ACC112 (cell line): ENCODE results near the gene ETFDH.

Experiments
- H2AFZ ChIP-seq: fragments of 200-600 bp; sonication (generic); one replicate; pipeline ENCODE4 v1.6.0; 2017; ENCODE audit warnings: antibody characterized with exemption, low read length; ENCODE audit not compliant: unreplicated experiment
- H3K27ac ChIP-seq: fragments of 200-600 bp; sonication (generic); 2 replicates; pipeline ENCODE4 v1.5.1; 2014; ENCODE audit warnings: low read depth, mild to moderate bottlenecking, antibody characterized with exemption, low read length, moderate library complexity
- H3K27me3 ChIP-seq: fragments of 200-600 bp; sonication (generic); 2 replicates; pipeline ENCODE4 v1.6.1; 2014; ENCODE audit warnings: mild to moderate bottlenecking, antibody characterized with exemption, low read length, moderate library complexity, mixed read lengths; ENCODE audit not compliant: insufficient read depth
- H3K36me3 ChIP-seq: fragments of 200-600 bp; sonication (generic); 2 replicates; pipeline ENCODE4 v1.6.1; 2016; ENCODE audit warnings: mild to moderate bottlenecking, antibody characterized with exemption, low read length, moderate library complexity, mixed read lengths; ENCODE audit not compliant: insufficient read depth
- H3K4me1 ChIP-seq: fragments of 200-600 bp; sonication (generic); one replicate; pipeline ENCODE4 v1.6.1; 2016; ENCODE audit warnings: low read length, mixed read lengths; ENCODE audit not compliant: insufficient read depth, unreplicated experiment, control insufficient read depth
- H3K4me3 ChIP-seq: fragments of 200-600 bp; sonication (generic); 2 replicates; pipeline ENCODE4 v1.5.1; 2014; ENCODE audit warnings: mild to moderate bottlenecking, low read depth, low read length
- H3K79me2 ChIP-seq: fragments of 200-600 bp; sonication (generic); one replicate; pipeline ENCODE4 v1.6.0; 2016; ENCODE audit warnings: low read length; ENCODE audit not compliant: control insufficient read depth, unreplicated experiment, insufficient read depth

The ETFDH gene

GRCh38 chr4:158671915-158672806 lies at the start of gene ETFDH:
TSS of gene ETFDH (plus strand) at chr4:158672296. CDS start at chr4:158672457, 161 bp downstream.
- Histone ChIP-seq H3K4me1 (peaks cover 5% of the 10 kb centered on the region), H3K79me2 (peaks cover 43% of the 10 kb centered on the region), H3K27me3 (no peaks in the 10 kb centered on the region), H3K27ac (peak within 1 kb of the TSS; percentile 73), H3K4me3 (peak within 1 kb of the TSS; percentile 88), H2AFZ (peak within 1 kb of the TSS; percentile 84), H3K36me3 (no peaks in the 10 kb centered on the region)

GRCh38 chr4:158624889-158625478 lies 47.1 kb upstream of the ETFDH start:
- no peaks in the 10 kb centered on the region for H3K4me1 ChIP-seq
- H3K27ac ChIP-seq: no peak overlapping the region
- no peaks in the 10 kb centered on the region for H3K27me3 ChIP-seq
- no peak overlapping the region for H3K4me3 ChIP-seq
- H2AFZ ChIP-seq: peak overlapping the region; percentile 37
- no peaks in the 10 kb centered on the region for H3K36me3 ChIP-seq
- no peaks in the 10 kb centered on the region for H3K79me2 ChIP-seq

GRCh38 chr4:158625544-158625943 lies 46.6 kb upstream of the ETFDH start:
- peak overlapping the region; percentile 37 for H2AFZ ChIP-seq
- no peak overlapping the region for H3K4me3 ChIP-seq
- H3K79me2 ChIP-seq: no peaks in the 10 kb centered on the region
- H3K27me3 ChIP-seq: no peaks in the 10 kb centered on the region
- no peak overlapping the region for H3K27ac ChIP-seq
- no peaks in the 10 kb centered on the region for H3K36me3 ChIP-seq
- peaks cover 3% of the 10 kb centered on the region for H3K4me1 ChIP-seq

DNA sequence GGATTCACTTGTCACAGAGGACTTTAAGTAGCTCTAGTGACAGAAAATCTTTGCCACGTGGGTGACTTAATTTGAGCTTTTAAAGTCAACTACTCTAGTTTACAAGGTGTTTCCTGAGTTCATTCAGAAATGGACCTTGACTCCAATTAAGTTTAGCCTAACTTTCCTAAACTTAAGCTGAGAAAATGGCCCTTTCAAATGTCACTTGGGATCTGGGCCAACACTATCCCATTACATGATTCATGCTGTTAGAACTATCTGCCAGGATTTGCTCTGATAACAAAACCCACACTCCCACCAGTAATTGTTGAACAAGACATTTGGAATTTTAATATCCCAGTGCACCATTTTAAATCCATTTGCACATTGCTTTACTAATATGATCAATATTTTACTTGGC lies 41.2 kb upstream of the ETFDH start:
- Histone ChIP-seq H3K27me3 (no peaks in the 10 kb centered on the region), H3K4me1 (peaks cover 16% of the 10 kb centered on the region), H2AFZ (no peak overlapping the region), H3K36me3 (no peaks in the 10 kb centered on the region), H3K27ac (no peak overlapping the region), H3K4me3 (no peak overlapping the region), H3K79me2 (no peaks in the 10 kb centered on the region)

GRCh38 chr4:158636619-158637018 lies 35.5 kb upstream of the ETFDH start:
- Histone ChIP-seq H3K27ac (no peak overlapping the region), H3K79me2 (no peaks in the 10 kb centered on the region), H2AFZ (no peak overlapping the region), H3K4me3 (no peak overlapping the region), H3K36me3 (no peaks in the 10 kb centered on the region), H3K4me1 (peaks cover 4% of the 10 kb centered on the region), H3K27me3 (no peaks in the 10 kb centered on the region)

DNA sequence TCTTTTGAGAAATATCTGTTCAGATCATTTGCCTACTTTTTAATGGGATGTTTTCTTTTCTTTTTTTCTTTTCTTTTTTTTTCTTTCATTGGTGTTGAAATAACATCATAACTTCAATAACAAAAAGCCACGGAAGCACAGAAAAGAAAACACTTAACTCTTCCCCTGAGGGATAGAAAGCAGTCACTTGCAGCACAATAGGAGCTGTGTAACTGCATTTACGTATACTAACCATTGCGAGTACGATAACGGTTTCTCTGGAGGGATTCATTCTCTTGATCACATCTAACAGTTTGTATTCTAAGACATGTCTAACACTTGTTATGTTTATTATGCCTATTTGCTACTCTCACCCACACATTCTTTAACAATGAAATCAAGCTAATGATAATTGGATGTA lies 27.7 kb upstream of the ETFDH start:
- peak overlapping the region; percentile 9 for H2AFZ ChIP-seq
- no peak overlapping the region for H3K27ac ChIP-seq
- H3K4me1 ChIP-seq: no peaks in the 10 kb centered on the region
- H3K4me3 ChIP-seq: no peak overlapping the region; the same call in 1 of the 2 replicates
- no peaks in the 10 kb centered on the region for H3K36me3 ChIP-seq
- H3K27me3 ChIP-seq: no peaks in the 10 kb centered on the region
- no peaks in the 10 kb centered on the region for H3K79me2 ChIP-seq

DNA sequence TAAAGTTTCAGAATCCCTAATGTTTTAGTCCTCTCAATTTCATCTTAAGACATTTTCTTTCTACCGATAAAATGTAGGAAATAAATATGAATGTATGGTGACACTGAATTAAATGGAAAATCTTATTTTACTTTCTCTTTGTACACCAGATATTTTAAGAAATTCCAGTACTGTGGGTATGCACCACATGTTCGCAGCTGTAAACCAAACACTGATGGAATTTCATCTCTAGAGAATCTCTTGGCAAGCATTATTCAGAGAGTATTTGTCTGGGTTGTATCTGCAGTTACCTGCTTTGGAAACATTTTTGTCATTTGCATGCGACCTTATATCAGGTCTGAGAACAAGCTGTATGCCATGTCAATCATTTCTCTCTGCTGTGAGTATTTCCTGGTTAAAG lies 27.3 kb upstream of the ETFDH start:
- no peaks in the 10 kb centered on the region for H3K36me3 ChIP-seq
- no peaks in the 10 kb centered on the region for H3K4me1 ChIP-seq
- no peaks in the 10 kb centered on the region for H3K79me2 ChIP-seq
- peak overlapping the region; percentile 9 for H2AFZ ChIP-seq
- H3K27me3 ChIP-seq: no peaks in the 10 kb centered on the region
- no peak overlapping the region; the same call in 1 of the 2 replicates for H3K4me3 ChIP-seq
- H3K27ac ChIP-seq: no peak overlapping the region

DNA sequence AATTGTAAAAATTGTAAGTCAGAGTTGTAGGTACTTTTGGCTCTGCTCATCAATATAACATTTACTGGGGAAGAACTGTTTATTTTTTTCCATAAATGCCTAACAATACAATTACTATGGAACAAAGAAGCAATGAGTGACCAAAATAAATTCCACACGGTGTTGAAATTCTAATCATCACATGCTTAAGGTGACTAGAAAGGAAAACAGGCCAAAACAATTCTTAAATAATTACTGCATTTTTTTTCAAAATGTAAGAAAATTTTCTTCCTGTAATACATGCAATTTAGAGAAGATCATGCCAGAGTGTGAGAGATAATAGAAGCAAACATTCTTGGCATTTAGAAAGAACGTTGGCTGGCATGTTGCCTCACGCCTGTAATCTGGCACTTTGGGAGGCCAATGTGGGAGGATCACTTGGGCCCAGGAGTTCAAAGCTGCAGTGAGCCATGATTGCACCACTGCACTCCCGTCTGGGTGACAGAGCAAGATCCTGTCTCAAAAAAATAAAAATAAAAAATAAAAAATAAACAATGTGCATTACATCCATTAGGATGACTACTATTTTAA lies 22.9 kb upstream of the ETFDH start:
- H2AFZ ChIP-seq: no peak overlapping the region
- no peaks in the 10 kb centered on the region for H3K79me2 ChIP-seq
- H3K4me3 ChIP-seq: no peak overlapping the region
- no peaks in the 10 kb centered on the region for H3K36me3 ChIP-seq
- H3K27me3 ChIP-seq: no peaks in the 10 kb centered on the region
- H3K27ac ChIP-seq: no peak overlapping the region
- H3K4me1 ChIP-seq: peaks cover 5% of the 10 kb centered on the region

- H2AFZ ChIP-seq: peak overlapping the region; percentile 86
- H3K27ac ChIP-seq: no peak overlapping the region
- no peaks in the 10 kb centered on the region for H3K27me3 ChIP-seq
- H3K4me1 ChIP-seq: peaks cover 5% of the 10 kb centered on the region
- H3K36me3 ChIP-seq: no peaks in the 10 kb centered on the region
- no peaks in the 10 kb centered on the region for H3K79me2 ChIP-seq
- H3K4me3 ChIP-seq: peak overlapping the region; percentile 63
These were observed 19.2 kb upstream of the ETFDH start for GRCh38 chr4:158652920-158653319.

- no peak overlapping the region for H3K27ac ChIP-seq
- no peak overlapping the region for H2AFZ ChIP-seq
- H3K79me2 ChIP-seq: no peaks in the 10 kb centered on the region
- H3K4me3 ChIP-seq: no peak overlapping the region
- H3K36me3 ChIP-seq: no peaks in the 10 kb centered on the region
- H3K27me3 ChIP-seq: no peaks in the 10 kb centered on the region
- H3K4me1 ChIP-seq: peaks cover 5% of the 10 kb centered on the region
These were observed 15.7 kb upstream of the ETFDH start for GRCh38 chr4:158656439-158656838.
